WTC11 (cell line): Measurements from ENCODE around the gene NPAS3. TPM values are rescaled to one million over a fixed set of nuclear protein-coding genes. Genes with fewer than 3 reads are reported as not detected.

ENCODE experiments used
- ATAC-seq: fragments of 200-7000 bp; cut with Tn5 transposase; 2 replicates; pipeline ENCODE4 v1.10.0; 2021; ENCODE audit warnings: mild to moderate bottlenecking, moderate library complexity
- CTCF ChIA-PET: fragments of 300-600 bp; sonication (Branson Sonifier 250); formaldehyde crosslinking; loops from one replicate; lab custom pipeline; 2021; ENCODE audit warnings: antibody characterized with exemption; lab: Charles Lee
- POLR2A ChIA-PET: fragments of 350-600 bp; sonication (Branson Sonifier 250); formaldehyde crosslinking; loops from one replicate; lab custom pipeline; 2021; ENCODE audit warnings: antibody characterized with exemption; lab: Charles Lee
- DNase-seq: peaks from one replicate; pipeline ENCODE4 v3.0.0; 2021; ENCODE audit warnings: low spot score
- H3K27ac Mint-ChIP-seq: 2 replicates; pipeline ENCODE4 v1.8.0; 2021; ENCODE audit warnings: mixed read lengths
- H3K27me3 Mint-ChIP-seq: 2 replicates; pipeline ENCODE4 v1.8.0; 2021; ENCODE audit warnings: low read depth, mild to moderate bottlenecking, moderate library complexity, mixed read lengths
- H3K36me3 Mint-ChIP-seq: 2 replicates; pipeline ENCODE4 v1.8.0; 2021; ENCODE audit warnings: mixed read lengths
- H3K4me1 Mint-ChIP-seq: 2 replicates; pipeline ENCODE4 v1.8.0; 2022; ENCODE audit warnings: mixed read lengths
- H3K4me3 Mint-ChIP-seq: 2 replicates; pipeline ENCODE4 v1.8.0; 2021; ENCODE audit warnings: mild to moderate bottlenecking, moderate library complexity, mixed read lengths
- H3K9me3 Mint-ChIP-seq: 2 replicates; pipeline ENCODE4 v1.8.0; 2021; ENCODE audit warnings: mixed read lengths
- AFF4 ChIP-seq: sonication (generic); formaldehyde crosslinking; IDR thresholded peaks from 2 replicates; pipeline ENCODE4 v1.8.1; 2023; ENCODE audit warnings: mild to moderate bottlenecking, missing genetic modification reagents, borderline replicate concordance
- ARID4B ChIP-seq: sonication (generic); formaldehyde crosslinking; IDR thresholded peaks from 2 replicates; pipeline ENCODE4 v1.8.0; 2023; ENCODE audit warnings: missing genetic modification reagents, mild to moderate bottlenecking, borderline replicate concordance
- ATF3 ChIP-seq: sonication (generic); formaldehyde crosslinking; conservative IDR thresholded peaks from 2 replicates; pipeline ENCODE4 v1.8.1; 2022; ENCODE audit warnings: mild to moderate bottlenecking, missing genetic modification reagents
- CTCF ChIP-seq: fragments of 200-600 bp; IDR thresholded peaks from 2 replicates; pipeline ENCODE4 v1.8.0; 2022; ENCODE audit warnings: antibody characterized with exemption
- EMX1 ChIP-seq: fragments of 250-450 bp; sonication (Bioruptor Pico); IDR thresholded peaks from 2 replicates; pipeline ENCODE4 v1.8.0; 2021; ENCODE audit warnings: mild to moderate bottlenecking
- FOXJ3 ChIP-seq: sonication (generic); formaldehyde crosslinking; IDR thresholded peaks from 2 replicates; pipeline ENCODE4 v1.9.0; 2021; ENCODE audit warnings: missing genetic modification reagents, mild to moderate bottlenecking, borderline replicate concordance
- FOXP4 ChIP-seq: sonication (generic); formaldehyde crosslinking; IDR thresholded peaks from 2 replicates; pipeline ENCODE4 v1.8.0; 2022; ENCODE audit warnings: mild to moderate bottlenecking, missing genetic modification reagents
- HMGXB4 ChIP-seq: sonication (generic); formaldehyde crosslinking; IDR thresholded peaks from 2 replicates; pipeline ENCODE4 v1.8.1; 2023; ENCODE audit warnings: mild to moderate bottlenecking, moderate library complexity, missing genetic modification reagents
- MYBL2 ChIP-seq: sonication (generic); formaldehyde crosslinking; IDR thresholded peaks from 2 replicates; pipeline ENCODE4 v1.8.1; 2023; ENCODE audit warnings: mild to moderate bottlenecking, moderate library complexity, missing genetic modification reagents
- OVOL2 ChIP-seq: fragments of 250-450 bp; sonication (Bioruptor Pico); IDR thresholded peaks from 2 replicates; pipeline ENCODE4 v1.9.0; 2021; ENCODE audit warnings: mild to moderate bottlenecking, borderline replicate concordance
- TP53 ChIP-seq: sonication (generic); formaldehyde crosslinking; IDR thresholded peaks from 2 replicates; pipeline ENCODE4 v1.8.1; 2023; ENCODE audit warnings: mild to moderate bottlenecking, missing genetic modification reagents
- ZNF416 ChIP-seq: fragments of 250-450 bp; sonication (Bioruptor Pico); IDR thresholded peaks from 2 replicates; pipeline ENCODE4 v1.9.0; 2021; ENCODE audit warnings: mild to moderate bottlenecking, inconsistent platforms
- total RNA-seq: library from RNA; stranded (reverse); gene quantifications from 3 replicates; pipeline ENCODE4 v1.2.3, GENCODE V29; 2021

The NPAS3 gene
- total RNA-seq, 1 experiment from 2014 or later = 3.2 TPM

GRCh38 chr14:33271216-33271615 is 332.5 kb downstream of the NPAS3 start:
- ATAC-seq = no peak
- peaks cover 16% of the 10 kb centered on the region for H3K4me1 Mint-ChIP-seq
- CTCF ChIA-PET = no interaction called here
- TF ChIP-seq CTCF (no peak), ATF3 (CRISPR knock-in tag) (no peak), FOXP4 (CRISPR knock-in tag) (no peak), ARID4B (CRISPR knock-in tag) (no peak), EMX1 (CRISPR knock-in tag) (no peak), ZNF416 (CRISPR knock-in tag) (no peak), HMGXB4 (CRISPR knock-in tag) (no peak), AFF4 (CRISPR knock-in tag) (no peak), MYBL2 (CRISPR knock-in tag) (no peak), TP53 (CRISPR knock-in tag) (no peak), OVOL2 (no peak), FOXJ3 (CRISPR knock-in tag) (no peak)
- H3K9me3 Mint-ChIP-seq = no peaks in the 10 kb centered on the region
- H3K4me3 Mint-ChIP-seq = no peak overlapping the region
- POLR2A ChIA-PET = no interaction called here
- H3K27ac Mint-ChIP-seq = no peak overlapping the region
- H3K36me3 Mint-ChIP-seq = no peaks in the 10 kb centered on the region
- DNase-seq = no peak
- no peaks in the 10 kb centered on the region for H3K27me3 Mint-ChIP-seq
